Activated CD8-positive, alpha-beta memory T cell treated with anti-CD3 and anti-CD28 coated beads, Interleukin-2, amount 50 U/mL, for 1 hour (primary cell): Measurements from ENCODE around the gene ANO10.
"Not testable (repeated sequence)": the region's sequence is repeated elsewhere in the genome, so short reads cannot be mapped to it uniquely, and the experiment has no call there.

Experiments used
- DNase-seq: peaks from one replicate; pipeline ENCODE4 v3.0.0-alpha.2; 2020; ENCODE audit errors: extremely low read depth

The ANO10 gene

GRCh38 chr3:43581343-43581742, 40.5 kb downstream of the ANO10 start:
- no peak for DNase-seq

GRCh38 chr3:43580181-43580580, 41.6 kb downstream of the ANO10 start:
- DNase-seq = no peak

GRCh38 chr3:43573576-43573975, 48.2 kb downstream of the ANO10 start:
- no peak for DNase-seq

- DNase-seq = not testable (repeated sequence)
Measured at GRCh38 chr3:43565661-43566341, 56.0 kb downstream of the ANO10 start.

- no peak for DNase-seq
Measured at GRCh38 chr3:43559961-43560360, 61.9 kb downstream of the ANO10 start.

- DNase-seq = no peak
Measured at GRCh38 chr3:43558171-43558570, 63.6 kb downstream of the ANO10 start.

- DNase-seq = no peak
Measured at GRCh38 chr3:43549626-43550290, 72.1 kb downstream of the ANO10 start.

GRCh38 chr3:43544277-43544676, 77.5 kb downstream of the ANO10 start:
- DNase-seq = not testable (repeated sequence)

GRCh38 chr3:43542328-43543043, 79.3 kb downstream of the ANO10 start:
- no peak for DNase-seq

GRCh38 chr3:43540624-43541023, 81.2 kb downstream of the ANO10 start:
- no peak for DNase-seq

GRCh38 chr3:43539321-43539720, 82.5 kb downstream of the ANO10 start:
- no peak for DNase-seq

GRCh38 chr3:43537225-43537624, 84.6 kb downstream of the ANO10 start:
- DNase-seq = no peak

- no peak for DNase-seq
Measured at GRCh38 chr3:43534675-43535074, 87.1 kb downstream of the ANO10 start.

- DNase-seq = no peak
Measured at GRCh38 chr3:43533009-43533408, 88.8 kb downstream of the ANO10 start.

GRCh38 chr3:43531835-43532234, 90.0 kb downstream of the ANO10 start:
- DNase-seq = no peak

GRCh38 chr3:43528498-43529099, 93.2 kb downstream of the ANO10 start:
- DNase-seq = no peak

- DNase-seq = no peak
Measured at GRCh38 chr3:43526956-43527355, 94.9 kb downstream of the ANO10 start.

- DNase-seq = no peak
Measured at GRCh38 chr3:43525941-43526607, 95.7 kb downstream of the ANO10 start.

- no peak for DNase-seq
Measured at GRCh38 chr3:43525386-43525785, 96.4 kb downstream of the ANO10 start.

- no peak for DNase-seq
Measured at GRCh38 chr3:43523454-43524053, 98.3 kb downstream of the ANO10 start.

- DNase-seq = no peak
Measured at GRCh38 chr3:43522727-43523362, 99.0 kb downstream of the ANO10 start.
